Endothelial cell of umbilical vein (primary cell): ENCODE results near the gene GAB2. TPM values are rescaled to one million over a fixed set of nuclear protein-coding genes. Genes with fewer than 3 reads are reported as not detected.

ENCODE experiments used
- BruUV-seq: library from RNA; stranded (reverse); fragments of 400-500 nt; replicated peaks from 2 replicates; lab custom pipeline; 2021; lab: Mats Ljungman, UMichigan
- CTCF ChIA-PET: fragments of 300-600, 350-600 bp; sonication (Branson Sonifier 250); formaldehyde crosslinking; loops from one replicate; lab custom pipeline; 2021; ENCODE audit warnings: antibody characterized with exemption, inconsistent platforms; lab: Charles Lee
- POLR2A ChIA-PET: fragments of 300-600, 350-600 bp; sonication (Branson Sonifier 250); formaldehyde crosslinking; loops from one replicate; lab custom pipeline; 2021; ENCODE audit warnings: antibody characterized with exemption, inconsistent platforms; lab: Charles Lee
- DNase-seq: peaks from one replicate; pipeline ENCODE4 v3.0.0-alpha.2; 2011; ENCODE audit warnings: low read depth, low spot score
- FAIRE-seq: peaks from 2 replicates; lab custom pipeline; 2011; peaks lifted over from hg19 to GRCh38; lab: Jason Lieb, UNC
- H2AFZ ChIP-seq: 2 replicates; pipeline ENCODE4 v1.6.0; 2012; ENCODE audit warnings: low read depth, low read length, control low read depth, inconsistent platforms
- H3K27ac ChIP-seq: 2 replicates; pipeline ENCODE4 v1.5.1; 2011; ENCODE audit warnings: low read depth, mild to moderate bottlenecking, control low read depth, low read length, moderate library complexity; ENCODE audit not compliant: insufficient read depth
- H3K27me3 ChIP-seq, 2 experiments: 2 replicates each; pipeline versions ENCODE4 v1.6.0 to v1.6.1; 2011; ENCODE audit warnings: low read length in 2 of 2, mixed read lengths in 1 of 2; ENCODE audit not compliant: control insufficient read depth in 2 of 2, insufficient read depth in 2 of 2
- H3K36me3 ChIP-seq, 2 experiments: 2 replicates in 1 of 2; 3 replicates in 1 of 2; pipeline ENCODE4 v1.5.1; 2011; ENCODE audit warnings: low read length in 2 of 2, mild to moderate bottlenecking in 1 of 2, moderate library complexity in 1 of 2; ENCODE audit not compliant: control insufficient read depth in 2 of 2, insufficient read depth in 2 of 2; ENCODE audit errors: extremely low read depth in 1 of 2
- H3K4me1 ChIP-seq: 3 replicates; pipeline ENCODE4 v1.5.1; 2011; ENCODE audit warnings: mild to moderate bottlenecking, low read length; ENCODE audit not compliant: control insufficient read depth, insufficient read depth; ENCODE audit errors: extremely low read depth
- H3K4me2 ChIP-seq: 2 replicates; pipeline ENCODE4 v1.6.1; 2011; ENCODE audit warnings: low read length, control low read depth, mixed read lengths; ENCODE audit not compliant: insufficient read depth
- H3K4me3 ChIP-seq, 3 experiments: fragments of 200-600 bp in 1 of 3; sonication (generic), shearing (Covaris generic) in 1 of 3; replicated peaks in 1 of 3; 2 replicates each; pipeline ENCODE4 v1.5.1; 2011 to 2016; ENCODE audit warnings: control low read depth in 3 of 3, low read length in 3 of 3, mild to moderate bottlenecking in 2 of 3, inconsistent platforms in 1 of 3, low read depth in 1 of 3, moderate library complexity in 1 of 3; ENCODE audit not compliant: insufficient read depth in 1 of 3
- H3K79me2 ChIP-seq: 2 replicates; pipeline ENCODE4 v1.6.0; 2012; ENCODE audit warnings: low read length, inconsistent platforms; ENCODE audit not compliant: control insufficient read depth, insufficient read depth
- H3K9ac ChIP-seq: replicated peaks from 2 replicates; pipeline ENCODE3; 2011; ENCODE audit warnings: low read length, control low read depth; ENCODE audit not compliant: insufficient read depth; ENCODE audit errors: extremely low read depth
- H3K9me1 ChIP-seq: replicated peaks from 3 replicates; pipeline ENCODE4 v1.6.0; 2011; ENCODE audit warnings: mild to moderate bottlenecking, low read length; ENCODE audit not compliant: control insufficient read depth, insufficient read depth; ENCODE audit errors: extremely low read depth
- H3K9me3 ChIP-seq: replicated peaks from 2 replicates; pipeline ENCODE4 v1.5.1; 2012; ENCODE audit warnings: low read length, inconsistent platforms; ENCODE audit not compliant: control insufficient read depth, insufficient read depth
- H4K20me1 ChIP-seq: replicated peaks from 2 replicates; pipeline ENCODE3; 2011; ENCODE audit warnings: mild to moderate bottlenecking, low read length; ENCODE audit not compliant: control insufficient read depth, insufficient read depth; ENCODE audit errors: extremely low read depth
- EZH2 ChIP-seq: IDR thresholded peaks from 2 replicates; pipeline ENCODE4 v1.6.1; 2012; ENCODE audit warnings: borderline replicate concordance, low read depth, mild to moderate bottlenecking, moderate library complexity, low read length, inconsistent platforms; ENCODE audit not compliant: severe bottlenecking
- FOS ChIP-seq: IDR thresholded peaks from 2 replicates; pipeline ENCODE4 v1.6.1; 2011; ENCODE audit warnings: mild to moderate bottlenecking, low read length, moderate library complexity, borderline replicate concordance; ENCODE audit not compliant: insufficient read depth
- GATA2 ChIP-seq: IDR thresholded peaks from 2 replicates; pipeline ENCODE4 v1.7.0; 2011; ENCODE audit warnings: low read depth, mild to moderate bottlenecking, moderate library complexity, mixed read lengths, low read length; ENCODE audit not compliant: insufficient read length, insufficient read depth
- JUN ChIP-seq: IDR thresholded peaks from 2 replicates; pipeline ENCODE4 v1.6.1; 2011; ENCODE audit warnings: borderline replicate concordance, low read depth; ENCODE audit not compliant: insufficient read length, insufficient read depth
- MAX ChIP-seq: IDR thresholded peaks from 2 replicates; pipeline ENCODE4 v1.6.1; 2011; ENCODE audit not compliant: insufficient read depth, insufficient read length
- MYC ChIP-seq: IDR thresholded peaks from one replicate; pipeline ENCODE4 v1.6.1; 2011; ENCODE audit warnings: mild to moderate bottlenecking, low read depth, low read length
- POLR2A ChIP-seq: IDR thresholded peaks from 2 replicates; pipeline ENCODE4 v1.6.1; 2012; ENCODE audit warnings: low read depth, mild to moderate bottlenecking, control low read depth, low read length
- POLR2AphosphoS5 ChIP-seq: IDR thresholded peaks from 2 replicates; pipeline ENCODE4 v1.6.1; 2012; ENCODE audit warnings: low read depth, mild to moderate bottlenecking, control low read depth, low read length, moderate library complexity; ENCODE audit not compliant: insufficient read depth
- dilution Hi-C: fragments of 300-500 bp; cut with MboI; formaldehyde crosslinking; loops from one replicate; pipeline ENCODE4 v1.15.0; 2019; ENCODE audit warnings: low sequenced_read_pairs; ENCODE audit not compliant: extremely low pct_ligation_motif_present
- intact Hi-C: fragments of 100-400 bp; cut with micrococcal nuclease; formaldehyde crosslinking; loops from one replicate; pipeline ENCODE4 v1.10.0; 2022
- polyA plus RNA-seq, 4 experiments: library from polyadenylated mRNA; depleted of rRNA in 3 of 4; stranded (reverse) in 3 of 4; unstranded in 1 of 4; fragments of >200 nt; gene quantifications; 2 replicates each; pipeline versions ENCODE4 v1.2.1 to v1.2.3, GENCODE V29; 2011 to 2012; ENCODE audit warnings: missing spikeins in 1 of 4
- total RNA-seq: library from RNA; stranded (reverse); gene quantifications from 2 replicates; pipeline ENCODE4 v1.2.3, GENCODE V29; 2021
- TF ChIP-seq, protein P1 (sequence below), 2 donors: IDR thresholded peaks; 1 replicate in 1 of 2; 2 replicates in 1 of 2; pipeline ENCODE4 v1.5.1; 2011; ENCODE audit warnings: low read length in 2 of 2, mild to moderate bottlenecking in 2 of 2, moderate library complexity in 2 of 2, control low read depth in 1 of 2, inconsistent platforms in 1 of 2, low read depth in 1 of 2; ENCODE audit not compliant: insufficient read depth in 1 of 2; ENCODE audit errors: extremely low read depth in 1 of 2

Gene GAB2
- total and polyA plus RNA-seq, 2 donors (not counting 3 experiments of a cell fraction or from before 2014, with no cell fraction given), result 19.6 to 39.6 TPM

DNA sequence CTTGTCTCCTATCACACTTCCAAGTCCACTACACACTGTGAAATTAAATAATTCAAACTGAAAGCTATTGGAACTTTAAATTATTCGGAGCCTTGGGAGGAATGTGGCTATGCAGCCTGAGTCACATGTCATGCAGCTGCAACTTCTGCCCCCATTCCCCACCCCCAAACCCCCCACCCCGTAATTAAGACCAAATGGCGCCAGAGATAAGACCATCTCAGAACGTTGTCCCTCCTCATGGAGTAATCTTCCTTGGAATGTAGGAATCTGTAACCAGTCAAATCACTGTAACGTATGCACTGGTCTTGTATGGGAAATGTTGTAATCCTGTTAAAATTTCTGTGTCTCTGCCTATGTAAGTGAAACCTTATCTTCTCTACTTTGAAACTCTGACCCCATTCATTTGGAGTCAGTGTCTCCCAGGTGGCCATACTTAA lies 37.0 kb downstream of the GAB2 start:
- H3K9ac ChIP-seq, result no peak overlapping the region
- peaks cover 8% of the 10 kb centered on the region for H4K20me1 ChIP-seq
- no peak overlapping the region for H3K4me3 ChIP-seq
- H2AFZ ChIP-seq, result no peak overlapping the region
- H3K4me2 ChIP-seq, result no peak overlapping the region
- peaks cover 4% of the 10 kb centered on the region for H3K4me1 ChIP-seq
- H3K79me2 ChIP-seq, result peaks cover 68% of the 10 kb centered on the region
- H3K36me3 ChIP-seq, result no peaks in the 10 kb centered on the region
- FAIRE-seq (no peak), DNase-seq (no peak)
- intact Hi-C loops (no loop called here), dilution Hi-C loops (no loop called here)
- TF ChIP-seq, protein P1, sequence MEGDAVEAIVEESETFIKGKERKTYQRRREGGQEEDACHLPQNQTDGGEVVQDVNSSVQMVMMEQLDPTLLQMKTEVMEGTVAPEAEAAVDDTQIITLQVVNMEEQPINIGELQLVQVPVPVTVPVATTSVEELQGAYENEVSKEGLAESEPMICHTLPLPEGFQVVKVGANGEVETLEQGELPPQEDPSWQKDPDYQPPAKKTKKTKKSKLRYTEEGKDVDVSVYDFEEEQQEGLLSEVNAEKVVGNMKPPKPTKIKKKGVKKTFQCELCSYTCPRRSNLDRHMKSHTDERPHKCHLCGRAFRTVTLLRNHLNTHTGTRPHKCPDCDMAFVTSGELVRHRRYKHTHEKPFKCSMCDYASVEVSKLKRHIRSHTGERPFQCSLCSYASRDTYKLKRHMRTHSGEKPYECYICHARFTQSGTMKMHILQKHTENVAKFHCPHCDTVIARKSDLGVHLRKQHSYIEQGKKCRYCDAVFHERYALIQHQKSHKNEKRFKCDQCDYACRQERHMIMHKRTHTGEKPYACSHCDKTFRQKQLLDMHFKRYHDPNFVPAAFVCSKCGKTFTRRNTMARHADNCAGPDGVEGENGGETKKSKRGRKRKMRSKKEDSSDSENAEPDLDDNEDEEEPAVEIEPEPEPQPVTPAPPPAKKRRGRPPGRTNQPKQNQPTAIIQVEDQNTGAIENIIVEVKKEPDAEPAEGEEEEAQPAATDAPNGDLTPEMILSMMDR (IDR thresholded peaks at IDR 0.05; ENCODE audit: extremely low read depth in 1 of 2, insufficient read depth in 1 of 2, low read depth in 1 of 2, low read length in 2 of 2), result no peak
- TF ChIP-seq MYC (no peak), POLR2AphosphoS5 (no peak), EZH2 (no peak), POLR2A (no peak), GATA2 (no peak), MAX (no peak), JUN (no peak), FOS (no peak)
- no TSS peak for BruUV-seq
- ChIA-PET POLR2A (interaction anchor here (0.6 to 0.7 kb wide), 2 partner anchors 33 to 44 kb away, joined by 3 to 5 read pairs; no protein-coding TSS in a partner anchor), CTCF (no interaction called here)
- peaks cover 4% of the 10 kb centered on the region for H3K9me3 ChIP-seq
- H3K9me1 ChIP-seq, result no peaks in the 10 kb centered on the region
- H3K27ac ChIP-seq, result no peak overlapping the region
- no peaks in the 10 kb centered on the region for H3K27me3 ChIP-seq
